Measurements from ENCODE around the gene CNTROB. TPM values are rescaled to one million over a fixed set of nuclear protein-coding genes. Genes with fewer than 3 reads are reported as not detected.

Gene CNTROB
- total RNA-seq, 1 experiment from 2014 or later, result 24.2 TPM

DNA sequence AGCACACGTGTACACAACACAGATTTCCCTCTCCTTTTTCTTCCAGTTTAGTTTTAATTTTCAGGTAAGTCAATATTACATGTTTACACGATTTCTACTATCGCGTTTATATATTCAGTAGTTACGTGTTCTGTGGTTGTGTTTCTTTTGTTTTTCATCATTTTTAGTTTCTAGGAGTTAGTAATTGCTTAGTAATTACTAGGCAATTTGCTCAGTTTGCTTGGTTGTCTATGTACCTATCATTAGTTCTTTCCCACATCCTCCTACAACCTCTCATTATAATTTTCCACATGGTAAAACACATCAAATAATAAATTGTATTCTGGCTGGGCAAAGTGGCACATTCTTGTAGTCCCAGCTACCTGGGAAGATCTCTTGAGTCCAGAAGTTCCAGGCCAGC is 45.8 kb downstream of the CNTROB start:
- TF ChIP-seq, protein P1, sequence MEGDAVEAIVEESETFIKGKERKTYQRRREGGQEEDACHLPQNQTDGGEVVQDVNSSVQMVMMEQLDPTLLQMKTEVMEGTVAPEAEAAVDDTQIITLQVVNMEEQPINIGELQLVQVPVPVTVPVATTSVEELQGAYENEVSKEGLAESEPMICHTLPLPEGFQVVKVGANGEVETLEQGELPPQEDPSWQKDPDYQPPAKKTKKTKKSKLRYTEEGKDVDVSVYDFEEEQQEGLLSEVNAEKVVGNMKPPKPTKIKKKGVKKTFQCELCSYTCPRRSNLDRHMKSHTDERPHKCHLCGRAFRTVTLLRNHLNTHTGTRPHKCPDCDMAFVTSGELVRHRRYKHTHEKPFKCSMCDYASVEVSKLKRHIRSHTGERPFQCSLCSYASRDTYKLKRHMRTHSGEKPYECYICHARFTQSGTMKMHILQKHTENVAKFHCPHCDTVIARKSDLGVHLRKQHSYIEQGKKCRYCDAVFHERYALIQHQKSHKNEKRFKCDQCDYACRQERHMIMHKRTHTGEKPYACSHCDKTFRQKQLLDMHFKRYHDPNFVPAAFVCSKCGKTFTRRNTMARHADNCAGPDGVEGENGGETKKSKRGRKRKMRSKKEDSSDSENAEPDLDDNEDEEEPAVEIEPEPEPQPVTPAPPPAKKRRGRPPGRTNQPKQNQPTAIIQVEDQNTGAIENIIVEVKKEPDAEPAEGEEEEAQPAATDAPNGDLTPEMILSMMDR (IDR thresholded peaks at IDR 0.05; ENCODE audit: insufficient read depth in 1 of 2, low read depth in 1 of 2, low read length in 1 of 2, severe bottlenecking in 1 of 2, unreplicated experiment in 1 of 2), result no peak
- Histone ChIP-seq H3K27me3 (replicated peaks; ENCODE audit: control insufficient read depth, insufficient read depth, low read length) (no peaks in the 10 kb centered on the region), H3K9me3 (no peaks in the 10 kb centered on the region), H3K4me1 (no peaks in the 10 kb centered on the region), H3K4me3 (ENCODE audit: low read depth, low read length) (no peak overlapping the region), H3K36me3 (ENCODE audit: control insufficient read depth, insufficient read depth, low read length) (no peaks in the 10 kb centered on the region)
- intact Hi-C loops (cut with micrococcal nuclease; ENCODE audit: unreplicated experiment), result no loop called here
- Mint-ChIP-seq H3K4me3 (ENCODE audit: unreplicated experiment) (no peak overlapping the region), H3K4me1 (ENCODE audit: low read depth, unreplicated experiment) (no peaks in the 10 kb centered on the region), H3K27me3 (ENCODE audit: insufficient read depth, unreplicated experiment) (no peaks in the 10 kb centered on the region), H3K36me3 (ENCODE audit: insufficient read depth, unreplicated experiment) (no peaks in the 10 kb centered on the region), H3K9me3 (ENCODE audit: unreplicated experiment) (peaks cover 11% of the 10 kb centered on the region), H3K27ac (ENCODE audit: unreplicated experiment) (no peak overlapping the region)
- BruUV-seq (replicated peaks), result no TSS peak
- DNase-seq, result no peak
- POLR2A ChIA-PET, result no interaction called here
- CTCF ChIA-PET, result no interaction called here

GRCh38 chr17:7982173-7982572 is 50.2 kb downstream of the CNTROB start:
- BruUV-seq (replicated peaks), result no TSS peak
- Mint-ChIP-seq H3K9me3 (ENCODE audit: unreplicated experiment) (no peaks in the 10 kb centered on the region), H3K27me3 (ENCODE audit: insufficient read depth, unreplicated experiment) (no peaks in the 10 kb centered on the region), H3K4me3 (ENCODE audit: unreplicated experiment) (no peak overlapping the region), H3K27ac (ENCODE audit: unreplicated experiment) (no peak overlapping the region), H3K36me3 (ENCODE audit: insufficient read depth, unreplicated experiment) (no peaks in the 10 kb centered on the region), H3K4me1 (ENCODE audit: low read depth, unreplicated experiment) (no peaks in the 10 kb centered on the region)
- H3K9me3 ChIP-seq, result no peaks in the 10 kb centered on the region
- H3K27me3 ChIP-seq (replicated peaks; ENCODE audit: control insufficient read depth, insufficient read depth, low read length), result no peaks in the 10 kb centered on the region
- intact Hi-C loops (cut with micrococcal nuclease; ENCODE audit: unreplicated experiment), result loop anchor here (10.0 kb wide), 1 partner anchor 237 kb away; no protein-coding TSS in a partner anchor
- no peak for DNase-seq
- no peak overlapping the region for H3K4me3 ChIP-seq (ENCODE audit: low read depth, low read length)
- POLR2A ChIA-PET, result no interaction called here
- no peaks in the 10 kb centered on the region for H3K4me1 ChIP-seq
- H3K36me3 ChIP-seq (ENCODE audit: control insufficient read depth, insufficient read depth, low read length), result no peaks in the 10 kb centered on the region
- TF ChIP-seq, protein P1 (IDR thresholded peaks at IDR 0.05; ENCODE audit: insufficient read depth in 1 of 2, low read depth in 1 of 2, low read length in 1 of 2, severe bottlenecking in 1 of 2, unreplicated experiment in 1 of 2), result no peak
- CTCF ChIA-PET, result interaction anchor here (0.5 kb wide), 1 partner anchor 12 kb away, joined by 3 read pairs; no protein-coding TSS in a partner anchor

- Histone ChIP-seq H3K9me3 (no peaks in the 10 kb centered on the region), H3K4me1 (no peaks in the 10 kb centered on the region), H3K36me3 (ENCODE audit: control insufficient read depth, insufficient read depth, low read length) (no peaks in the 10 kb centered on the region), H3K27me3 (replicated peaks; ENCODE audit: control insufficient read depth, insufficient read depth, low read length) (no peaks in the 10 kb centered on the region), H3K4me3 (ENCODE audit: low read depth, low read length) (no peak overlapping the region)
- no peak overlapping the region for H3K4me3 Mint-ChIP-seq (ENCODE audit: unreplicated experiment)
- H3K27me3 Mint-ChIP-seq (ENCODE audit: insufficient read depth, unreplicated experiment), result no peaks in the 10 kb centered on the region
- intact Hi-C loops (cut with micrococcal nuclease; ENCODE audit: unreplicated experiment), result loop anchor here (10.0 kb wide), 1 partner anchor 238 kb away; no protein-coding TSS in a partner anchor
- no peak overlapping the region for H3K27ac Mint-ChIP-seq (ENCODE audit: unreplicated experiment)
- H3K9me3 Mint-ChIP-seq (ENCODE audit: unreplicated experiment), result no peaks in the 10 kb centered on the region
- no peaks in the 10 kb centered on the region for H3K36me3 Mint-ChIP-seq (ENCODE audit: insufficient read depth, unreplicated experiment)
- ChIA-PET CTCF (interaction anchor here (0.7 kb wide), 1 partner anchor 239 kb away, joined by 3 read pairs; no protein-coding TSS in a partner anchor), POLR2A (no interaction called here)
- BruUV-seq (replicated peaks), result no TSS peak
- no peak for DNase-seq
- H3K4me1 Mint-ChIP-seq (ENCODE audit: low read depth, unreplicated experiment), result no peaks in the 10 kb centered on the region
- TF ChIP-seq, protein P1 (IDR thresholded peaks at IDR 0.05; ENCODE audit: insufficient read depth in 1 of 2, low read depth in 1 of 2, low read length in 1 of 2, severe bottlenecking in 1 of 2, unreplicated experiment in 1 of 2), result no peak
These were observed 50.7 kb downstream of the CNTROB start for GRCh38 chr17:7982666-7983065.
